PC-3 (cell line): ENCODE data around the gene RFC1. TPM values are rescaled to one million over a fixed set of nuclear protein-coding genes. Genes with fewer than 3 reads are reported as not detected.
"Not testable (repeated sequence)": the region's sequence is repeated elsewhere in the genome, so short reads cannot be mapped to it uniquely, and the experiment has no call there.

Experiments used
- ATAC-seq: fragments of 200-7000 bp; cut with Tn5 transposase; 2 replicates; pipeline ENCODE4 v1.9.1; 2020; ENCODE audit warnings: mild to moderate bottlenecking, moderate library complexity
- BruUV-seq: library from RNA; stranded (reverse); fragments of 400-500 nt; replicated peaks from 2 replicates; lab custom pipeline; 2021; lab: Mats Ljungman, UMichigan
- CTCF ChIA-PET: fragments of 300-600 bp; sonication (Branson Sonifier 250); formaldehyde crosslinking; loops from one replicate; lab custom pipeline; 2022; ENCODE audit warnings: antibody characterized with exemption; lab: Charles Lee
- POLR2A ChIA-PET: fragments of 300-600 bp; sonication (Branson Sonifier 250); formaldehyde crosslinking; loops from one replicate; lab custom pipeline; 2022; ENCODE audit warnings: antibody characterized with exemption; ENCODE audit not compliant: unreplicated experiment; lab: Charles Lee
- DNase-seq: peaks from one replicate; pipeline ENCODE4 v3.0.0-alpha.2; 2015
- H2AFZ ChIP-seq: fragments of 300-600 bp; sonication (generic); 2 replicates; pipeline ENCODE4 v1.6.0; 2016; ENCODE audit warnings: antibody characterized with exemption, low read length
- H3F3A ChIP-seq: fragments of 300-600 bp; sonication (generic); one replicate; pipeline ENCODE4 v1.6.0; 2017; ENCODE audit warnings: antibody characterized with exemption, low read length, control low read depth, mild to moderate bottlenecking; ENCODE audit not compliant: unreplicated experiment
- H3K27ac ChIP-seq: fragments of 300-600 bp; sonication (generic); 2 replicates; pipeline ENCODE4 v1.5.1; 2016; ENCODE audit warnings: mild to moderate bottlenecking, low read length
- H3K27me3 ChIP-seq: fragments of 300-600 bp; sonication (generic); 2 replicates; pipeline ENCODE4 v1.6.1; 2016; ENCODE audit warnings: low read length, mixed read lengths
- H3K36me3 ChIP-seq: fragments of 300-600 bp; sonication (generic); 2 replicates; pipeline ENCODE4 v1.6.1; 2016; ENCODE audit warnings: low read depth, mixed run types, low read length, mixed read lengths
- H3K4me1 ChIP-seq: fragments of 300-600 bp; sonication (generic); 2 replicates; pipeline ENCODE4 v1.5.1; 2016; ENCODE audit warnings: low read length; ENCODE audit not compliant: insufficient read depth
- H3K4me2 ChIP-seq: fragments of 300-600 bp; sonication (generic); 2 replicates; pipeline ENCODE4 v1.6.0; 2016; ENCODE audit warnings: low read length
- H3K4me3 ChIP-seq: fragments of 300-600 bp; sonication (generic); 2 replicates; pipeline ENCODE4 v1.5.1; 2016; ENCODE audit warnings: mild to moderate bottlenecking, low read length, mixed read lengths
- H3K79me2 ChIP-seq: fragments of 300-600 bp; sonication (generic); 2 replicates; pipeline ENCODE4 v1.6.1; 2017; ENCODE audit warnings: low read length, mixed read lengths
- H3K9ac ChIP-seq: fragments of 300-600 bp; sonication (generic); 2 replicates; pipeline ENCODE4 v1.6.0; 2016; ENCODE audit warnings: mild to moderate bottlenecking, low read length
- H3K9me2 ChIP-seq: fragments of 300-600 bp; sonication (generic); replicated peaks from 2 replicates; pipeline ENCODE4 v1.6.1; 2016; ENCODE audit warnings: mixed run types, low read length, mixed read lengths
- H3K9me3 ChIP-seq: fragments of 300-600 bp; sonication (generic); 2 replicates; pipeline ENCODE4 v1.6.1; 2016; ENCODE audit warnings: low read length, mixed read lengths
- H4K20me1 ChIP-seq: fragments of 300-600 bp; sonication (generic); 2 replicates; pipeline ENCODE4 v1.6.1; 2016; ENCODE audit warnings: low read length, mixed read lengths
- EZH2 ChIP-seq: fragments of 300-600 bp; sonication (generic); IDR thresholded peaks from one replicate; pipeline ENCODE4 v1.6.1; 2017; ENCODE audit warnings: antibody characterized with exemption, mild to moderate bottlenecking, low read length; ENCODE audit not compliant: unreplicated experiment
- EZH2phosphoT487 ChIP-seq: fragments of 300-600 bp; sonication (generic); IDR thresholded peaks from 2 replicates; pipeline ENCODE4 v1.6.1; 2018; ENCODE audit warnings: mild to moderate bottlenecking, antibody characterized with exemption, low read length, borderline replicate concordance
- intact Hi-C: fragments of 100-400 bp; cut with micrococcal nuclease; formaldehyde crosslinking; loops from 2 replicates; pipeline ENCODE4 v1.9.0; 2023
- total RNA-seq: library from RNA; depleted of rRNA; stranded (reverse); fragments of >200 nt; gene quantifications from 2 replicates; pipeline ENCODE4 v1.2.3, GENCODE V29; 2014
- TF ChIP-seq, protein P1 (sequence below): fragments of 300-600 bp; sonication (generic); conservative IDR thresholded peaks from 2 replicates; pipeline ENCODE4 v1.5.1; 2017; ENCODE audit warnings: antibody characterized with exemption, low read depth, mild to moderate bottlenecking, low read length

RFC1 gene
- total RNA-seq, 1 experiment from 2014 or later: 43.9 TPM

GRCh38 chr4:39363773-39364393 lies 2.3 kb downstream of the RFC1 start:
- DNase-seq: no peak
- no peak overlapping the region for H3K27ac ChIP-seq
- H3K9me3 ChIP-seq: no peaks in the 10 kb centered on the region
- H3K9me2 ChIP-seq: no peaks in the 10 kb centered on the region
- ATAC-seq: no peak
- no peak overlapping the region for H2AFZ ChIP-seq
- ChIA-PET CTCF (no interaction called here), POLR2A (no interaction called here)
- no peaks in the 10 kb centered on the region for H3F3A ChIP-seq
- H4K20me1 ChIP-seq: no peaks in the 10 kb centered on the region
- no TSS peak for BruUV-seq
- no peaks in the 10 kb centered on the region for H3K36me3 ChIP-seq
- H3K79me2 ChIP-seq: peaks cover 65% of the 10 kb centered on the region
- H3K4me1 ChIP-seq: peaks cover 4% of the 10 kb centered on the region; the same call in 1 of the 2 replicates
- no peak overlapping the region; the same call in 1 of the 2 replicates for H3K4me3 ChIP-seq
- TF ChIP-seq, protein P1, sequence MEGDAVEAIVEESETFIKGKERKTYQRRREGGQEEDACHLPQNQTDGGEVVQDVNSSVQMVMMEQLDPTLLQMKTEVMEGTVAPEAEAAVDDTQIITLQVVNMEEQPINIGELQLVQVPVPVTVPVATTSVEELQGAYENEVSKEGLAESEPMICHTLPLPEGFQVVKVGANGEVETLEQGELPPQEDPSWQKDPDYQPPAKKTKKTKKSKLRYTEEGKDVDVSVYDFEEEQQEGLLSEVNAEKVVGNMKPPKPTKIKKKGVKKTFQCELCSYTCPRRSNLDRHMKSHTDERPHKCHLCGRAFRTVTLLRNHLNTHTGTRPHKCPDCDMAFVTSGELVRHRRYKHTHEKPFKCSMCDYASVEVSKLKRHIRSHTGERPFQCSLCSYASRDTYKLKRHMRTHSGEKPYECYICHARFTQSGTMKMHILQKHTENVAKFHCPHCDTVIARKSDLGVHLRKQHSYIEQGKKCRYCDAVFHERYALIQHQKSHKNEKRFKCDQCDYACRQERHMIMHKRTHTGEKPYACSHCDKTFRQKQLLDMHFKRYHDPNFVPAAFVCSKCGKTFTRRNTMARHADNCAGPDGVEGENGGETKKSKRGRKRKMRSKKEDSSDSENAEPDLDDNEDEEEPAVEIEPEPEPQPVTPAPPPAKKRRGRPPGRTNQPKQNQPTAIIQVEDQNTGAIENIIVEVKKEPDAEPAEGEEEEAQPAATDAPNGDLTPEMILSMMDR: no peak
- TF ChIP-seq EZH2phosphoT487: no peak
- TF ChIP-seq EZH2: no peak
- H3K9ac ChIP-seq: no peak overlapping the region
- intact Hi-C loops: no loop called here
- H3K4me2 ChIP-seq: peak overlapping the region; percentile 90
- no peaks in the 10 kb centered on the region for H3K27me3 ChIP-seq

DNA sequence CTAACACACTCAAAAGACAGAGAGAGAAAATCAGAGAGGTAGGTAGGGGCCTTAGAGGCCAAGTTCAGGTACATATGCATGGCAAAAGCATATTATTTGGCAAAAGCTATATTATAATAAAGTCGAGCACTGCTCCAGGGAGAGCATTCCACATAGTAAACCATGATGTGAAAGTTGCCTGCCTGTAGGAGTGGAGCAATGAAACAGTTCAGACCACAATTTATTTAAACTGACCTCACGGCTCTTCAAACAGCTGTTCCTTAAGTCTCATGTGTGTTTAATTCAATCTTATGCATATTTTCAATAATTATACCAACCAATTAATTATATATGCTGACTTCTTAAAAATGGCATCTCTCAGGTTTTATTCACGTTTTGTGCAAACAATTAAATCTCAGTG lies 3.3 kb downstream of the RFC1 start:
- no TSS peak for BruUV-seq
- no peak for ATAC-seq
- POLR2A ChIA-PET: no interaction called here

GRCh38 chr4:39360611-39361010 lies 5.6 kb downstream of the RFC1 start:
- H3F3A ChIP-seq, H3K9ac ChIP-seq, H3K27me3 ChIP-seq, H3K4me1 ChIP-seq, ATAC-seq, H3K36me3 ChIP-seq, CTCF ChIA-PET, H3K4me3 ChIP-seq, POLR2A ChIA-PET, H3K27ac ChIP-seq, H4K20me1 ChIP-seq, H3K9me2 ChIP-seq, intact Hi-C loops, DNase-seq, H3K4me2 ChIP-seq, BruUV-seq, H3K9me3 ChIP-seq, H2AFZ ChIP-seq: not testable (repeated sequence)
- peaks cover 86% of the 10 kb centered on the region for H3K79me2 ChIP-seq

More for the DNA sequence above, 3.3 kb downstream of the RFC1 start:
- H3K4me3 ChIP-seq: no peak overlapping the region
- no peak overlapping the region for H3K27ac ChIP-seq
- no peaks in the 10 kb centered on the region for H4K20me1 ChIP-seq
- no peaks in the 10 kb centered on the region for H3K9me3 ChIP-seq
- no peak overlapping the region for H3K9ac ChIP-seq
- TF ChIP-seq EZH2: no peak
- TF ChIP-seq, protein P1: no peak
- TF ChIP-seq EZH2phosphoT487: no peak
- H3K27me3 ChIP-seq: no peaks in the 10 kb centered on the region
- H3K79me2 ChIP-seq: peaks cover 75% of the 10 kb centered on the region
- no peak for DNase-seq
- no peak overlapping the region for H2AFZ ChIP-seq
- H3K4me2 ChIP-seq: no peak overlapping the region
- H3K36me3 ChIP-seq: no peaks in the 10 kb centered on the region
- H3K4me1 ChIP-seq: peaks cover 4% of the 10 kb centered on the region; the same call in 1 of the 2 replicates
- H3K9me2 ChIP-seq: no peaks in the 10 kb centered on the region
- H3F3A ChIP-seq: no peaks in the 10 kb centered on the region
- intact Hi-C loops: no loop called here
- CTCF ChIA-PET: no interaction called here
